NCI-H510A (cell line): ENCODE results near the gene ARL2BP.

Experiments used
- DNase-seq: peaks from one replicate; lab custom pipeline; 2025; lab: John Stamatoyannopoulos, UW

Gene ARL2BP

DNA sequence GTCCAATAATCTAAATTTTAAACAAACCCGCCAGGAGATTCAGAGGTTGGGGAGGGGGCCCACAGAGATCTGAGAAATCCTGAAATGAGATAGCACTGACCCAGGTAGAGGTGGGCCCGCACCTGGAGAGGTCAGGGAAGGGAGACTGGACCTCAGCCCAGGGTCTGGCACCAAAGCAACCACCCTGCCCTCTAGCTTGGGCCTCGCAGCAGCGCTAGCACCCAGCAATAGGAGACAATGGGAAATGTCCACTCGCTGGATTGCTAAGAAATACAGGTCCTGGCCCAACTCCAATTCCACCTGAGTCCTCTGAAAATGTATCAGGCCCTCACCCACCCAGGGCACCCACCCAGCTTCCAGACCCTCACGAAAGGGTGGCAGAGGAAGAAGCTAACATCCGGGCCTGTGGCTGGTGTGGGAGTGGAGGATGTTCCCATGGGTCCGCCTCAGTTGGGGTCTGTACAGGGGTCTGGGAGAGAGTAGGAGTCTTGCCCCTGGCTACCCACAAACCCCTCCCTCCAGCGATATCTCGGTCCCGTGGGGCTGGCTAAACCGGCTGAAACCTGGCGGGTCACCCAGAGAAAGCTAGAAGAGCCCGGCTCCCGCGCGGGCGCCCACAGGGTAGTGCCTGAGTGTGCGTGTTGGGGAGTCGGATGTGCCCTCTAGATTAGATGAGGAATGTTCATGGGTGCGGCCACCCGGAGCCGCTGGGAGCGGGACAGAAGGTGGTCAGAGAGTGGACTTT is 38.3 kb downstream of the ARL2BP start:
- no peak for DNase-seq

GRCh38 chr16:57283959-57284208 is 38.8 kb downstream of the ARL2BP start:
- DNase-seq: no peak

DNA sequence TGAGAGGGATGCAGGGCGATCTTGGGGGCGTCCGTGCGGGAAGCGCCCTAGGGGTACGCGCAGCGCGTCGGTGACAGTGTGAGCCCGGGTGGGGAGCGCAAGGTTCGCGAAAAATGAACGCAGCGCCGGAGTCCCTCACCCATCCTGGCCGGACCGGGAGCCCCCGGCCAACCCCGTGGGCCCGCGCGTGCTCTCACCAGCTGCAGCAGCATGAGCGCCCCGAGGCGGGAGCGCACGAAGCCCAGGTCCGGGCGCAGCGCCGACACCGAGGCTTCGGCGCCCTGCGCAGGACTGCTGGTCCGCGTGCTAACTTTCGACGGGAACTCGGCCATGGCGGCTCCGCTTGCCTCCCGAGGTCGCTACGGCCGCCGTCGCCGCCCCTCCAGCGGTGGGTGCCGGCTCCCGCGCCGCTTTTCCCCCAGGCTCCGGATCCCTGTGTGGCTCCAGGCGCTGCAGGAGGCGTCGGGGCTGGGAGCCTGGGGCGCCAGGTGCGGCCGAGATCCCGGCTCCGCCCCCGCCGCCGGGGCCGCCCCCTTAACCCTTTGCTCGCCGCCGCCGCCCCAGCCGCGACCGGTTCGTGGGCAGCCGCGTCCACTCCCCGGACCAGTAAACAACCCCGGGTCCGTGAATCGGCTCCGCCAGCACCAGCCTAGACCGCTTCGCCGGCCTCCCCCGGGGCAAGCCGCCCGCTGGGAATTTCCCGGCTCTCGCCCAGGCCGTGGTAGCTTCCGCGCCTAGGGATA is 39.3 kb downstream of the ARL2BP start, which contains the start of gene PLLP:
PLLP (minus strand) TSS at position 464 of the 743 bp plus-strand sequence; CDS start at position 332, 132 bp downstream.
- peak; percentile 39 for DNase-seq

GRCh38 chr16:57284952-57285363 is 39.9 kb downstream of the ARL2BP start:
- no peak for DNase-seq

- no peak for DNase-seq
These were observed 40.3 kb downstream of the ARL2BP start for GRCh38 chr16:57285379-57285778.

DNA sequence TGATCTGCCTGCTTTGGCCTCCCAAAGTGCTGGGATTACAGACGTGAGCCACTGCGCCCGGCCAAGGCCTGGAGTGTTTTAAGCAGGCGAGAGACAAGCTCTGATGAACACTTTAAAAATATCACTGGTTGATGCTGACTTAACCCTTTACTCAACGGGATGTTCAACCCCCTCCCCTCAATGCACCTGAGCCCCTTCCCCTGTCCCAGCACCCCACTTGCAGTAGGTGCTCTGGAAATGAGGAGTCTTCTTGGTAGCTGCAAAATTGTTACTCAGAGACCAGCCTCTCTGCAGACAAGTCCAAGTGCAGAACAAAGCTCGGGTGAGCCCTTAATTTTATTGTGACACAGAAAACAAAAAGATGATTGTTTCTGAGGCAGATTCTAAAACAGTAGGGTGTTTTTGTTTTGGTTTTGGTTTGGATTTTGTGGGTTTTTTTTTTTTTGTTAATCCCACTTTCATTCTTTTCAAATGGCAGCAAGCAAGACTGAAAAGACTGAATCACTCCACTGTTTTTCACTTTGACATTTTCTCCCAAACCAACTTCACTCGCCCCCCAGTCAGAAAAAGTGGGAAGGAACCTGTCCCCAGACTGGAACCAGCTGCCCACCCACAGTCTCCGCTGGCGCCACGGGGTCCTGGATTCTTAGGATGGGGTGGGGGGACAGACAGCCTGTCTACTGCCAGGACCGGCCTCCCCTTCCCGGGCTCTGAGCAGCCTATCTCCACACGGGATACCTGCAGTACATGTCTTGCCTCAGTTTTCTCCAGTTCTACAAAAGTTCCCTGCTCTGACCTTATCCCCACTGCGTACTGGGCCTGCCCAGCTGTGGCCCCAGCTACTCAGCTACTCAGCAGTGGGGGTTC is 44.6 kb downstream of the ARL2BP start:
- DNase-seq: no peak

DNA sequence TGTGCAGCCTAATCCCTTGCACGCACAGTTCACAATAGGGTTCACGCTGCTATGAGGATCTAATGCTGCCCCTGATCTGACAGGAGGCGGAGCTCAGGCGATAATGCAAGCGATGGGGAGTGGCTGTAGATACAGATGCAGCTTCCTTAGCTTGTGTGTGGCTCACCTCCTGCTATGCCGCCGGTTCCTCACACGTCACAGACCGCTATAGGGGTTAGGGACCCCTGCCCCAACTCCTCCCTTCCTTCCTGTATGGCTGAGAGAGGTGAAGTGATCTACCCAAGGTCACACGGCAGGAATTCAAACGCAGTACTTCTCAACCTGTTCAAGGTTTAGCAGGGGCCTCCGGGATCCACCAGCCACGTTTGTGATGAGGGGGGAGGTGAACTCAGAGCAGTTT is 52.8 kb downstream of the ARL2BP start:
- DNase-seq: no peak

- DNase-seq: peak; percentile 45
These were observed 54.1 kb downstream of the ARL2BP start for GRCh38 chr16:57299009-57299718.

GRCh38 chr16:57299719-57300386 is 54.8 kb downstream of the ARL2BP start:
- DNase-seq: peak; percentile 73

DNA sequence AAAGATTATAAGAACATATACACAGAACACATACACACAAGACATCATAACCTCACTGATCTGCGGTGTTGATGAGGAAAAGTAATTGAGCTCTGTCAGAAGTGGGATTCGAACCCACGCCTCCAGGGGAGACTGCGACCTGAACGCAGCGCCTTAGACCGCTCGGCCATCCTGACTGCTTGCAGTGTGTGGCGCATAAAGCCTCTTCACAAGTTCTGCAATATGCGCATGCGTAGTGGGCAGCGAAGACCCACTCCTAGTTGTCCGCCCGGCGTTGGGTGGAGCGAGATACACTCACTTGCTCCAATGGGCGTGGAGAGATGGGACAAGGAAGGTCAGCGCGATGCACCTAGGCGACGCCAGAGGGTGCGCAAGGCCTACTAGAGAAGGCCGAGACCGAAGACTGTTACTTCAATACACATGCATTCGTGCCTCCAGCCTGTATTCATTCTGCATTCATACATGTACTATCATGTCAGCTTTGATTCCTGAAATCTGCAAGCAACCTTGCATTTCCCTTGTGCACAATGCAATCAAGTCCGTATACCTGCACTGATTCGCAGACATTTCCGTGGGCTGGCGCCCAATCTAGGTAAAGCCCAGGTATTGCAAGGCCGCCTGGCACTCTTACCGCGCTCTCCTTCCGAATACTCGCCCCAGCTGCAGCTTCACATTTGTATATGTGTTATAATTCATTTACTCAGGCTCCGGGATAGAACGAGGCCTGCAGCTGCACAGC is 55.5 kb downstream of the ARL2BP start:
- DNase-seq: peak; percentile 87

- DNase-seq: no peak
These were observed 56.2 kb downstream of the ARL2BP start for GRCh38 chr16:57301126-57301817.
